ENCODE results near the gene DQX1. TPM values are rescaled to one million over a fixed set of nuclear protein-coding genes. Genes with fewer than 3 reads are reported as not detected.
A peak's percentile ranks its signal among the peaks of the same experiment; 100 is the strongest.

The DQX1 gene
- polyA plus RNA-seq, 1 experiment = not detected

DNA sequence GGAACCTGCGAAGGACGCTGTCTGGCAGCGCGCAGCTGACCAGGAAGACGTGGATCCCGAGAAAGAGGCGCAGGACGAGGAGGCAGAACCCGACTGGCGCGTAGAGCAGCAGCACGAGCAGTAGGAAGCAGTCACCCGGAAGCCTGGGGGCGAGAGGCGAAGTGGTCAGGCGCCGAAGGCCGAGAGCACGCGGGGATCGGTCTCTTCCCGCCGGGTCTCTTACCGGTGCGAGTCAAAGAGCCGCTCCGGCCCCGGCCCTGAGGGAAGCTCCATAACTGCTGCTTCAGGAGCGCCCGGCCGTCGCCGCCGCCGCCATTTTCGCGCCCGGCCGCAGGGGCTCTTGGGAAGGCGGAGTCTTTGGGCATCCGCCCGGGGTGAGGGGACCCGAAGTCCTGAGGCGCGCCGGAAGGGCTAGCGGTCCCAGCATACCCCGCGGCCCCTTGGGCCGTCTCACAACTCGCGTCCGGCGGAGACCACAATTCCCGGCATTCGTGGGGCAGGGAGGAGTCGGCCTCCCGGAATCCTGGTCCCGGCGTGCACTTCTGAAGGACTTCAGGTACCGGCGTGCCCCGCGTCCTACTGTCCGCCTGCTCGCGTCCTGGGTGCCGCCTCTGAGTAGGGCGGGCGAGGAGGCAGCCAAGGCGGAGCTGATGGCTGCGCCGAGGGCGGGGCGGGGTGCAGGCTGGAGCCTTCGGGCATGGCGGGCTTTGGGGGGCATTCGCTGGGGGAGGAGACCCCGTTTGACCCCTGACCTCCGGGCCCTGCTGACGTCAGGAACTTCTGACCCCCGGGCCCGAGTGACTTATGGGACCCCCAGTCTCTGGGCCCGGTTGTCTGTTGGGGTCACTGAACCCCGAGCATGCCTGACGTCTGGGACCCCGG lies 3.6 kb upstream of the DQX1 start, which contains the start of the genes AUP1 and HTRA2:
TSS of gene AUP1 (minus strand) at position 350 of the 882 bp plus-strand sequence. CDS start at position 273, 77 bp downstream.
TSS of gene HTRA2 (plus strand) at position 577 of the 882 bp plus-strand sequence. CDS start at position 651, 74 bp downstream.
- Histone ChIP-seq H3K4me3 (ENCODE audit: low read depth, low read length) (peak within 1 kb of the TSS; percentile 100), H3K27me3 (ENCODE audit: control insufficient read depth, insufficient read depth, low read length) (no peaks in the 10 kb centered on the region), H3K27ac (ENCODE audit: low read depth, low read length) (peak within 1 kb of the TSS; percentile 77), H3K9me3 (ENCODE audit: control insufficient read depth, insufficient read depth, low read length) (peaks cover 10% of the 10 kb centered on the region; the same call in 1 of the 2 replicates)
- POLR2A ChIA-PET = interaction anchor here (0.6 to 2.0 kb wide), 9 partner anchors 24 to 71 kb away, joined by 3 to 16 read pairs (median 4); partner anchors contain the start of genes CCDC142, LBX2, LOXL3 and TTC31
- peak; percentile 98 for DNase-seq (ENCODE audit: low read depth, low spot score)
- TF ChIP-seq, protein P1, sequence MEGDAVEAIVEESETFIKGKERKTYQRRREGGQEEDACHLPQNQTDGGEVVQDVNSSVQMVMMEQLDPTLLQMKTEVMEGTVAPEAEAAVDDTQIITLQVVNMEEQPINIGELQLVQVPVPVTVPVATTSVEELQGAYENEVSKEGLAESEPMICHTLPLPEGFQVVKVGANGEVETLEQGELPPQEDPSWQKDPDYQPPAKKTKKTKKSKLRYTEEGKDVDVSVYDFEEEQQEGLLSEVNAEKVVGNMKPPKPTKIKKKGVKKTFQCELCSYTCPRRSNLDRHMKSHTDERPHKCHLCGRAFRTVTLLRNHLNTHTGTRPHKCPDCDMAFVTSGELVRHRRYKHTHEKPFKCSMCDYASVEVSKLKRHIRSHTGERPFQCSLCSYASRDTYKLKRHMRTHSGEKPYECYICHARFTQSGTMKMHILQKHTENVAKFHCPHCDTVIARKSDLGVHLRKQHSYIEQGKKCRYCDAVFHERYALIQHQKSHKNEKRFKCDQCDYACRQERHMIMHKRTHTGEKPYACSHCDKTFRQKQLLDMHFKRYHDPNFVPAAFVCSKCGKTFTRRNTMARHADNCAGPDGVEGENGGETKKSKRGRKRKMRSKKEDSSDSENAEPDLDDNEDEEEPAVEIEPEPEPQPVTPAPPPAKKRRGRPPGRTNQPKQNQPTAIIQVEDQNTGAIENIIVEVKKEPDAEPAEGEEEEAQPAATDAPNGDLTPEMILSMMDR (IDR thresholded peaks at IDR 0.05; ENCODE audit: low read depth, low read length) = no peak
- CTCF ChIA-PET = interaction anchor here (0.7 to 1.8 kb wide), 2 partner anchors 46 to 59 kb away, joined by 3 to 9 read pairs; partner anchors contain the start of genes CCDC142 and TTC31

DNA sequence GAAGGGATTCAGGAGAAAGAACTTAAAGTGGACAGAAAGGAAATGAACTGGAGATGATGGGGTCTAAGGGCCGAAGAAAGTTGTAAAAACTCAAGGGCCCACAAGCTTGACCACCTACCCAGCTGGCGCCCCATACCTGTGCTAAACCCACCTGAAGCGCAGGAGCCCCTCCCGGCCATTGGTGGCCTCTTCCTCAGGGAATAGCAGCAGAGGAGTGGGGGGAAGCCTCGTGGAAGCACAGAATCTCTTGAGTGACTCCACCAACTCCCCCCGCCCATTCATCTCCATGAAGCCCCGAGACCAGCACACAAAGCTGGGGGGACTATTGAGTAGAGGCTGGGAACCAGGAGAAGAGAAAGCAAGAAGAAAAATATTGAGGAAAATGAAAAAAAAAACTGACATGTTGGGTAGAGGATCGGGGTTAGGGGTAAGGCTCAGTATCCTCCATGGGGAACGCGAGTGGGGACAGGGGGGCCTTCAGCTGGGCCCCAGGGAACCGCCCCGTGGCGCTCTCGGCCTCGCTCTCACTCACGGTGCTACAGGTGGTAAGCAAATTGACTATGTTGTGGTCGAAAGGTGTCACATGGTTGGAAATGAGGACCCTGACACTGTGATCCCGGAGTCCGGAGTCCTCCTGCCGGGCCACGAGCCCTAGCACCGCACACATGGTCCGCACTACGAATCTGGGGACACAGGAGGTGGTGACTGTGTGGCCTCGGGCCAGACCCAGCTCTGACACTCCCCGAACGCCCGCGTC lies 2.7 kb upstream of the DQX1 start:
- TF ChIP-seq, protein P1 (IDR thresholded peaks at IDR 0.05; ENCODE audit: low read depth, low read length) = no peak
- H3K27ac ChIP-seq (ENCODE audit: low read depth, low read length) = peak overlapping the region; percentile 77
- ChIA-PET POLR2A (interaction anchor here (0.9 to 2.0 kb wide), 4 partner anchors 25 to 70 kb away, joined by 3 to 16 read pairs (median 10); partner anchors contain the start of genes CCDC142, LOXL3, TTC31 and WBP1), CTCF (interaction anchor here (0.7 to 1.8 kb wide), 2 partner anchors 45 to 60 kb away, joined by 3 to 9 read pairs; partner anchors contain the start of genes CCDC142 and TTC31)
- DNase-seq (ENCODE audit: low read depth, low spot score) = no peak
- H3K4me3 ChIP-seq (ENCODE audit: low read depth, low read length) = peak overlapping the region; percentile 100
- no peaks in the 10 kb centered on the region for H3K27me3 ChIP-seq (ENCODE audit: control insufficient read depth, insufficient read depth, low read length)
- H3K9me3 ChIP-seq (ENCODE audit: control insufficient read depth, insufficient read depth, low read length) = peaks cover 10% of the 10 kb centered on the region; the same call in 1 of the 2 replicates

- CTCF ChIA-PET = no interaction called here
- H3K27me3 ChIP-seq (ENCODE audit: control insufficient read depth, insufficient read depth, low read length) = peaks cover 3% of the 10 kb centered on the region
- TF ChIP-seq, protein P1 (IDR thresholded peaks at IDR 0.05; ENCODE audit: low read depth, low read length) = no peak
- no peak for DNase-seq (ENCODE audit: low read depth, low spot score)
- H3K4me3 ChIP-seq (ENCODE audit: low read depth, low read length) = no peak overlapping the region; the same call in 1 of the 2 replicates
- peaks cover 10% of the 10 kb centered on the region; the same call in 1 of the 2 replicates for H3K9me3 ChIP-seq (ENCODE audit: control insufficient read depth, insufficient read depth, low read length)
- POLR2A ChIA-PET = no interaction called here
- no peak overlapping the region for H3K27ac ChIP-seq (ENCODE audit: low read depth, low read length)
Observed at GRCh38 chr2:74527741-74528140, 1.7 kb upstream of the DQX1 start.

- TF ChIP-seq, protein P1 (IDR thresholded peaks at IDR 0.05; ENCODE audit: low read depth, low read length) = no peak
- H3K27me3 ChIP-seq (ENCODE audit: control insufficient read depth, insufficient read depth, low read length) = peaks cover 11% of the 10 kb centered on the region
- no peak for DNase-seq (ENCODE audit: low read depth, low spot score)
- no peak overlapping the region for H3K4me3 ChIP-seq (ENCODE audit: low read depth, low read length)
- peaks cover 10% of the 10 kb centered on the region; the same call in 1 of the 2 replicates for H3K9me3 ChIP-seq (ENCODE audit: control insufficient read depth, insufficient read depth, low read length)
- ChIA-PET POLR2A (interaction anchor here (0.9 kb wide), 1 partner anchor 16 kb away, joined by 8 read pairs; no protein-coding TSS in a partner anchor), CTCF (no interaction called here)
- H3K27ac ChIP-seq (ENCODE audit: low read depth, low read length) = no peak overlapping the region
Observed at GRCh38 chr2:74526649-74527230, 709 bp upstream of the DQX1 start.
